ENCODE results near the gene RNASE13.

DNA sequence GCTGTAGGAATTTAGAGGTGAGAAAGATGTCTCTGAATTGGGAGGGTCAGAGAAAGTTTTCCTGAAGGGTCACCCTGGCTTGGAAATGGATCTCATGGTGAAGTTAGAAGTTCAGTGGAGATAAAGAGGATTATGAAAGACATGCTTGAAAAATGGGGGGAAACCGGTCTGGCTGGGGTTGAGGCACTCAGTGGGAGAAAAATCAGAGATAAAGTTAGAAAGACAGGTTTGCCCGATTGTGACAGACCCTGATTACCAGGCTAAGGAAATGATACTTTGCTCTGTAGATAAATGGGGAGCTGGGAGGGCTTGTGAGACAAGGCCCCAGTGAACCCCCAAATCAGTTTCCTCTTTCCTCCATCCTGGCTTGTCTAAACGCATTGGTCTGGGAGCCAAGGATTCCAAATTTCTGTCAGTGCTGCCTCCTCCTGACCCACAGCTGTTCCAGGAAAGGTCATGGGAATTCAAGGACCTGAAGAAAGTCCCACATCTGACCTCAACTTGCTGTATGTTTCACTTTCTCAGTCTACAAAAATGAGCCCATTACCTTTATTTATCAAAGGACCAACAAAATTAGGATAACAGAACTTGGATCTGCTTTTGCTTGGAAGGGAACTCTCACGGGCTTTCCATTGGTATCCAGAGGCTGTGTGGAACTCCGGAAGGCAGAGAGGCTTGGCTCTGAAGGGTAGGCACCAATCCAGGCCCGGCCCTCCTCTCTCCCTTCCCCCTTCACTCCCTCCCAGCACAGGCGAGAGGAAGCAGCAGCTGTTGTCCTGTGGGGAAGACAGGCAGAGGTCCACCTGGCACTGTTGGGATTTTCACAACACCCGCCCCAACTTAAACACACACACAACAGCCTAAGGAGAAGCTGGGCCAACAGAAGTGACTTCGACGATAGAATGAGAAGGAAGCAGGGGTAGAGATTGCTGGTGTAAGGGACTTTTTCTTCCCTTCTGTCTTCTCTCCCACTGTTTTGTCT is 4.1 kb upstream of the RNASE13 start:
- TF ChIP-seq, protein P1, sequence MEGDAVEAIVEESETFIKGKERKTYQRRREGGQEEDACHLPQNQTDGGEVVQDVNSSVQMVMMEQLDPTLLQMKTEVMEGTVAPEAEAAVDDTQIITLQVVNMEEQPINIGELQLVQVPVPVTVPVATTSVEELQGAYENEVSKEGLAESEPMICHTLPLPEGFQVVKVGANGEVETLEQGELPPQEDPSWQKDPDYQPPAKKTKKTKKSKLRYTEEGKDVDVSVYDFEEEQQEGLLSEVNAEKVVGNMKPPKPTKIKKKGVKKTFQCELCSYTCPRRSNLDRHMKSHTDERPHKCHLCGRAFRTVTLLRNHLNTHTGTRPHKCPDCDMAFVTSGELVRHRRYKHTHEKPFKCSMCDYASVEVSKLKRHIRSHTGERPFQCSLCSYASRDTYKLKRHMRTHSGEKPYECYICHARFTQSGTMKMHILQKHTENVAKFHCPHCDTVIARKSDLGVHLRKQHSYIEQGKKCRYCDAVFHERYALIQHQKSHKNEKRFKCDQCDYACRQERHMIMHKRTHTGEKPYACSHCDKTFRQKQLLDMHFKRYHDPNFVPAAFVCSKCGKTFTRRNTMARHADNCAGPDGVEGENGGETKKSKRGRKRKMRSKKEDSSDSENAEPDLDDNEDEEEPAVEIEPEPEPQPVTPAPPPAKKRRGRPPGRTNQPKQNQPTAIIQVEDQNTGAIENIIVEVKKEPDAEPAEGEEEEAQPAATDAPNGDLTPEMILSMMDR (IDR thresholded peaks at IDR 0.05), result no peak
- TF ChIP-seq POLR2A (IDR thresholded peaks at IDR 0.05), result no peak
